ENCODE data around the gene ACTG1. TPM values are rescaled to one million over a fixed set of nuclear protein-coding genes. Genes with fewer than 3 reads are reported as not detected.

The ACTG1 gene
- total RNA-seq, 1 donor from 2014 or later: 4,184 TPM

- TF ChIP-seq CTCF (IDR thresholded peaks at IDR 0.05; ENCODE audit: unreplicated experiment): no peak
- H3K36me3 Mint-ChIP-seq (ENCODE audit: low read depth, unreplicated experiment): no peaks in the 10 kb centered on the region
- no peaks in the 10 kb centered on the region for H3K9me3 Mint-ChIP-seq (ENCODE audit: unreplicated experiment)
- no peak overlapping the region for H3K27ac Mint-ChIP-seq (ENCODE audit: unreplicated experiment)
- no peak for DNase-seq (ENCODE audit: low spot score)
- H3K4me1 Mint-ChIP-seq (ENCODE audit: unreplicated experiment): no peaks in the 10 kb centered on the region
- no peak overlapping the region for H3K4me3 Mint-ChIP-seq (ENCODE audit: unreplicated experiment)
- peaks cover 8% of the 10 kb centered on the region for H3K27me3 Mint-ChIP-seq (ENCODE audit: unreplicated experiment)
These were observed 40.7 kb downstream of the ACTG1 start for GRCh38 chr17:81471818-81472456.

- no peaks in the 10 kb centered on the region for H3K9me3 Mint-ChIP-seq (ENCODE audit: unreplicated experiment)
- no peak overlapping the region for H3K4me3 Mint-ChIP-seq (ENCODE audit: unreplicated experiment)
- H3K27me3 Mint-ChIP-seq (ENCODE audit: unreplicated experiment): peaks cover 6% of the 10 kb centered on the region
- H3K4me1 Mint-ChIP-seq (ENCODE audit: unreplicated experiment): no peaks in the 10 kb centered on the region
- DNase-seq (ENCODE audit: low spot score): no peak
- H3K27ac Mint-ChIP-seq (ENCODE audit: unreplicated experiment): no peak overlapping the region
- no peak for TF ChIP-seq CTCF (IDR thresholded peaks at IDR 0.05; ENCODE audit: unreplicated experiment)
- no peaks in the 10 kb centered on the region for H3K36me3 Mint-ChIP-seq (ENCODE audit: low read depth, unreplicated experiment)
These were observed 41.4 kb downstream of the ACTG1 start for GRCh38 chr17:81470944-81471817.

GRCh38 chr17:81470270-81470943 is 42.2 kb downstream of the ACTG1 start:
- no peaks in the 10 kb centered on the region for H3K36me3 Mint-ChIP-seq (ENCODE audit: low read depth, unreplicated experiment)
- H3K4me3 Mint-ChIP-seq (ENCODE audit: unreplicated experiment): no peak overlapping the region
- TF ChIP-seq CTCF (IDR thresholded peaks at IDR 0.05; ENCODE audit: unreplicated experiment): no peak
- no peaks in the 10 kb centered on the region for H3K9me3 Mint-ChIP-seq (ENCODE audit: unreplicated experiment)
- H3K27ac Mint-ChIP-seq (ENCODE audit: unreplicated experiment): no peak overlapping the region
- H3K4me1 Mint-ChIP-seq (ENCODE audit: unreplicated experiment): no peaks in the 10 kb centered on the region
- DNase-seq (ENCODE audit: low spot score): no peak
- no peaks in the 10 kb centered on the region for H3K27me3 Mint-ChIP-seq (ENCODE audit: unreplicated experiment)

- H3K27ac Mint-ChIP-seq (ENCODE audit: unreplicated experiment): no peak overlapping the region
- H3K4me1 Mint-ChIP-seq (ENCODE audit: unreplicated experiment): no peaks in the 10 kb centered on the region
- no peaks in the 10 kb centered on the region for H3K27me3 Mint-ChIP-seq (ENCODE audit: unreplicated experiment)
- no peak for DNase-seq (ENCODE audit: low spot score)
- H3K36me3 Mint-ChIP-seq (ENCODE audit: low read depth, unreplicated experiment): no peaks in the 10 kb centered on the region
- no peaks in the 10 kb centered on the region for H3K9me3 Mint-ChIP-seq (ENCODE audit: unreplicated experiment)
- H3K4me3 Mint-ChIP-seq (ENCODE audit: unreplicated experiment): no peak overlapping the region
- TF ChIP-seq CTCF (IDR thresholded peaks at IDR 0.05; ENCODE audit: unreplicated experiment): no peak
These were observed 43.3 kb downstream of the ACTG1 start for GRCh38 chr17:81469266-81469665.
